ENCODE data around the gene SPN.

GRCh38 chr16:29687755-29688154, 24.7 kb downstream of the SPN start:
- TF ChIP-seq CTCF (IDR thresholded peaks at IDR 0.05) (no peak), CEBPB (IDR thresholded peaks at IDR 0.05) (no peak), MAX (IDR thresholded peaks at IDR 0.05) (no peak), NR3C1 (IDR thresholded peaks at IDR 0.05) (no peak), MAZ (IDR thresholded peaks at IDR 0.05; ENCODE audit: borderline replicate concordance, low read depth, low read length) (no peak), RAD21 (conservative IDR thresholded peaks at IDR 0.05 in 1 of 2, IDR thresholded peaks at IDR 0.05 in 1 of 2) (no peak), RCOR1 (IDR thresholded peaks at IDR 0.05; ENCODE audit: low read depth, low read length) (no peak), POLR2A (IDR thresholded peaks at IDR 0.05; ENCODE audit: low read length) (no peak), USF2 (IDR thresholded peaks at IDR 0.05) (no peak), E2F6 (IDR thresholded peaks at IDR 0.05; ENCODE audit: borderline replicate concordance, low read depth) (no peak), ELK1 (IDR thresholded peaks at IDR 0.05; ENCODE audit: low read depth, low read length) (no peak), ZC3H11A (IDR thresholded peaks at IDR 0.05) (no peak), PBX3 (IDR thresholded peaks at IDR 0.05) (no peak)

All from A549 (cell line).